Stimulated activated CD4-positive, alpha-beta T cell treated with anti-CD3 and anti-CD28 coated beads, TNF-alpha, amount 100 ng/mL, for 48 hours (primary cell): ENCODE measurements around the gene SIRPB2.

Source experiments
- DNase-seq, 3 donors: peaks; one replicate each; pipeline ENCODE4 v3.0.0-alpha.2; 2020; ENCODE audit warnings: low read depth in 3 of 3

Gene SIRPB2

GRCh38 chr20:1471242-1471641, 20.0 kb downstream of the SIRPB2 start:
- DNase-seq: no peak

- no peak for DNase-seq
These were observed 21.2 kb downstream of the SIRPB2 start for GRCh38 chr20:1469925-1470571.

- DNase-seq: no peak
These were observed 21.8 kb downstream of the SIRPB2 start for GRCh38 chr20:1469306-1469905.

- no peak for DNase-seq
These were observed 23.0 kb downstream of the SIRPB2 start for GRCh38 chr20:1468117-1468624.

- no peak for DNase-seq
These were observed 23.7 kb downstream of the SIRPB2 start for GRCh38 chr20:1467355-1468116.

- DNase-seq: no peak
These were observed 24.2 kb downstream of the SIRPB2 start for GRCh38 chr20:1467082-1467354.

- peak; percentile 90 to 96 (median 95) for DNase-seq
These were observed 24.8 kb downstream of the SIRPB2 start, which contains the start of gene NSFL1C for GRCh38 chr20:1466211-1467081. NSFL1C (minus strand) TSS chr20:1466849; CDS start chr20:1466824, 25 bp downstream.

- DNase-seq: no peak
These were observed 25.6 kb downstream of the SIRPB2 start for GRCh38 chr20:1465470-1466210.

GRCh38 chr20:1463971-1464570, 27.1 kb downstream of the SIRPB2 start:
- DNase-seq: no peak

- no peak for DNase-seq
These were observed 28.4 kb downstream of the SIRPB2 start for GRCh38 chr20:1462834-1463233.

GRCh38 chr20:1462001-1462400, 29.2 kb downstream of the SIRPB2 start:
- no peak for DNase-seq

GRCh38 chr20:1460275-1460674, 30.9 kb downstream of the SIRPB2 start:
- no peak for DNase-seq

GRCh38 chr20:1457992-1458391, 33.2 kb downstream of the SIRPB2 start:
- no peak for DNase-seq

GRCh38 chr20:1456300-1456699, 34.9 kb downstream of the SIRPB2 start:
- DNase-seq: no peak

- DNase-seq: no peak
These were observed 40.2 kb downstream of the SIRPB2 start for GRCh38 chr20:1450926-1451491.

GRCh38 chr20:1449370-1449769, 41.9 kb downstream of the SIRPB2 start:
- no peak for DNase-seq

- DNase-seq: no peak
These were observed 43.1 kb downstream of the SIRPB2 start for GRCh38 chr20:1448081-1448620.

GRCh38 chr20:1446536-1446935, 44.7 kb downstream of the SIRPB2 start:
- no peak for DNase-seq

GRCh38 chr20:1443085-1443484, 48.1 kb downstream of the SIRPB2 start:
- DNase-seq: no peak

- no peak for DNase-seq
These were observed 48.9 kb downstream of the SIRPB2 start for GRCh38 chr20:1442304-1442703.
